Fibroblast of villous mesenchyme (primary cell): ENCODE data around the gene KREMEN2. TPM values are rescaled to one million over a fixed set of nuclear protein-coding genes. Genes with fewer than 3 reads are reported as not detected.

Experiments
- DNase-seq: peaks from one replicate; pipeline ENCODE4 v3.0.0-alpha.2; 2010; ENCODE audit warnings: low read depth
- H3K4me3 ChIP-seq: 2 replicates; pipeline ENCODE4 v1.5.1; 2011; ENCODE audit warnings: low read depth, mild to moderate bottlenecking, low read length
- CTCF ChIP-seq: IDR thresholded peaks from 2 replicates; pipeline ENCODE4 v1.5.1; 2012; ENCODE audit warnings: low read depth, mild to moderate bottlenecking, low read length; ENCODE audit not compliant: insufficient read depth
- total RNA-seq: library from RNA; depleted of rRNA; stranded (reverse); fragments of >200 nt; gene quantifications from 2 replicates; pipeline ENCODE4 v1.2.3, GENCODE V29; 2012

The KREMEN2 gene
- total RNA-seq, 1 donor: under 0.01 TPM

GRCh38 chr16:3003582-3004270 is 39.7 kb downstream of the KREMEN2 start:
- TF ChIP-seq CTCF: peak; percentile 45
- DNase-seq: peak; percentile 99
- peak overlapping the region; percentile 9 for H3K4me3 ChIP-seq

GRCh38 chr16:3004319-3004718 is 40.2 kb downstream of the KREMEN2 start:
- TF ChIP-seq CTCF: no peak
- DNase-seq: no peak
- H3K4me3 ChIP-seq: peak overlapping the region; percentile 12

- no peak for TF ChIP-seq CTCF
- H3K4me3 ChIP-seq: peak overlapping the region; percentile 41
- DNase-seq: no peak
Measured at GRCh38 chr16:3004781-3005284, 40.8 kb downstream of the KREMEN2 start.

GRCh38 chr16:3007059-3007956 is 43.2 kb downstream of the KREMEN2 start:
- no peak for TF ChIP-seq CTCF
- no peak for DNase-seq
- H3K4me3 ChIP-seq: no peak overlapping the region

- TF ChIP-seq CTCF: no peak
- H3K4me3 ChIP-seq: no peak overlapping the region
- DNase-seq: no peak
Measured at GRCh38 chr16:3007957-3008689, 44.0 kb downstream of the KREMEN2 start.

- H3K4me3 ChIP-seq: no peak overlapping the region
- DNase-seq: no peak
- no peak for TF ChIP-seq CTCF
Measured at GRCh38 chr16:3008690-3009037, 44.6 kb downstream of the KREMEN2 start.
